ENCODE results near the gene EREG.

EREG gene

DNA sequence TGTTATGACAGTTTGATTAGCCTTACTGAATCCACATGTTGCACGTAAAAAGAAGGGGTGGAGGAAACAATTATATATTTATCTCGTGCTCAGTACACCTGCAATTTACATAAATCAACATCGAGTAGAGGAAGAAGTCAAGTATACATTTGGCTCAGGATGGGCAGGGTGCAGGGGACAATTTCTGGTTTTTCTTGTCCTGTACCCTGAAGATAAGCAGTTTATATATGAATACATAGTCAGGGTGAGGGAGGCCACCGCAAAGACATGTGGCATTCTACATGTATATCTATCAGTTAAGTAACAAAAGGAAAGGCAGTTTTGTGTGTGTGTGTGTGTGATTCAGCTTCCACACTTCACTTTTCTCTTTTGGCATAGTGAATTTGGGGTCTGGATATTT, 11.1 kb upstream of the EREG start:
- no peak for DNase-seq

DNA sequence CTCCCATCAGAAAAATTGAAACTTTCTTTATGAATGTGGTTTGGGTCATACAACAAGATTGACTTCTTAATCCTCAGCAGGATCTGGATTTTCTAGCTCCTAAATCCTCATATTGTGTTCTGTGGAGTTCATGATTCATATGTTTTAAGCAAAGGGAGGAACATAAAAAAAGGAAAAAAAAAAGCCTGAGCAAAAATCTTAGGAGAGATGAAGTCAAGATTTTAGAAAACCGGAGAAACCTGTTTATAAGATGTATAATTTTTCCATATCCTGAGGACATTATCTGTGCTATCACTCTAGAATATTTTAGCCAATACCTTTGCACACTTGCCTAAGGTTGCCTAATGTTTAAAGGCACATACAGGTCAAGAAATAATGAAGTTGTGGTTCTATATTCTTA, 7.0 kb upstream of the EREG start:
- DNase-seq: no peak

DNA sequence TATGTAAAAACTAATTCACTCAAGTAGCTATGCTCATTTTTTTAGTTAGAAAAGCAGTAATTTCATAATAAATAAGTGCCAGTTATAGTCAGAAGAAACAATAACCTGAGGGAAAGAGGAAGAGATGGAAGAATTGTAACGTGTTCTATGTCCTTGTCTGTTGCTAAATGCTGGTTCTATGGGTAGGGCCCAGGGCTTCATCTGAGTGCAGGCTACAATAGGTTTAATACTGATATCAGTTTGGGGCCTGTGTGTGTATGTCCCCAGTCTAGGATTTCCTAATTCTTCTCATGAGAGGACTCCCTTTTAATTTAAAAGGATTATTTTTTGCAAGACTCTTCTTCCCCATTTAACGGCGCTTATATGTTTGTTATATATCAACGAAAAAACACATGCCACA, 3.3 kb upstream of the EREG start:
- DNase-seq: no peak

GRCh38 chr4:74362347-74362746, 2.6 kb upstream of the EREG start:
- no peak for DNase-seq

- no peak for DNase-seq
Measured at GRCh38 chr4:74364256-74364651, 691 bp upstream of the EREG start.

DNA sequence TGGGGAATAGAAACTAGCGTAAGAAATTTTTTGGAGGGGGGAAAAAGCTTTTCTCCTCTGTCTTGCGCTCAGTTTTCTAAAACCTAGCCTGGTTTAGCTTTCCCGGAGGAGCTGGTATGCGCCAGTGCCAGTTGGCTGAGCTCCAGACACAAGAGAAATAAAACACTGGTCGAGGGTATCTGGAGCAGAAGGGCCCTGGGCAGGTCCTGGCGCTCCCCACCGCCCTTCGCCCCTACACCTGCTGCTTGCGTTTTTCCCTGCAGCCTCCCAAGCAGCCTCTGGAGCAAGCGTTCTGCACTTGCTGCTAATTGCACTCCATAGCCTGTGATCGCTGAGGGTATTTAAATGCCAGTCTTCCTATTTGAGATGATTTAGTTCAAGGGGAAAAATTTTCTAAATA, 816 bp downstream of the EREG start:
- no peak for DNase-seq

GRCh38 chr4:74366367-74366911, 1.5 kb downstream of the EREG start:
- no peak for DNase-seq

- DNase-seq: no peak
Measured at GRCh38 chr4:74367656-74368290, 2.8 kb downstream of the EREG start.

- no peak for DNase-seq
Measured at GRCh38 chr4:74368596-74368995, 3.7 kb downstream of the EREG start.

GRCh38 chr4:74369855-74370254, 4.9 kb downstream of the EREG start:
- DNase-seq: no peak

DNA sequence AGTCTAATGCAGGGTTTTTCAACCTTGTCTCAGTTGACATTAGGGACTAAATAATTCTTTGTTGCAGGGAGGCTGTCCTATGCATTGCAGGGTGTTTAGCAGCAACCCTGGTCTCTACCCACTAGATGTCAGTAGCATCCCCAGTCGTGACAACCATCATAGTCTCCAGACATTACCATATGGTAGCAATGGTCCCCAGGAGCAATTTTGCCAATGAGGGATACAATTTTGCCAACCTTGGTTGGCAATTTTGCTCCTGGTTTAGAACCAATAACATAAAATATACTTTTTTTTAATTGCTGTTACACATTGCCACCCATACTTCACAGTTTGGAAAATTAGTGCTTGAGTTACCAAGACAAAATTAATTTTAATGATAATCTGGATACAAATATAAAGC, 6.0 kb downstream of the EREG start:
- DNase-seq: peak; percentile 46

DNA sequence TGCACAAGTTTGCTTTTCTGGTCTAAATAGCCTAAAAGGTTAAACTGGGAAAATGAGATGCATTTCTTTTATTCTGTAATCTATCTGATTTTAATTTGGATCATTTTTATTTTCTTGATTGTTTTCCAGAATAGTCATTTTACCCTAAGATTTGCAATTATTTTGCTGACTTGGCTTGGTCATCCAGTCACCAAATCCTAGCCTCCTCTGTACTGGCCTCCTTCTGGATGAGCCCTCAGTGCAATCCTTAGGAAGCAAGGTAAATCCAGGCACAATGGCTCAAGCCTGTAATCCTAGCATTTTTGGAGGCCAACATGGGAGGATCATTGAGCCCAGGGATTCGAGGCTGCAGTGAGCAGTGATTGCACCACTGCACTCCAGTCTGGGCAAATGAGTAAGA, 9.2 kb downstream of the EREG start:
- no peak for DNase-seq

- peak; percentile 56 for DNase-seq
Measured at GRCh38 chr4:74374561-74375327, 9.8 kb downstream of the EREG start.

DNA sequence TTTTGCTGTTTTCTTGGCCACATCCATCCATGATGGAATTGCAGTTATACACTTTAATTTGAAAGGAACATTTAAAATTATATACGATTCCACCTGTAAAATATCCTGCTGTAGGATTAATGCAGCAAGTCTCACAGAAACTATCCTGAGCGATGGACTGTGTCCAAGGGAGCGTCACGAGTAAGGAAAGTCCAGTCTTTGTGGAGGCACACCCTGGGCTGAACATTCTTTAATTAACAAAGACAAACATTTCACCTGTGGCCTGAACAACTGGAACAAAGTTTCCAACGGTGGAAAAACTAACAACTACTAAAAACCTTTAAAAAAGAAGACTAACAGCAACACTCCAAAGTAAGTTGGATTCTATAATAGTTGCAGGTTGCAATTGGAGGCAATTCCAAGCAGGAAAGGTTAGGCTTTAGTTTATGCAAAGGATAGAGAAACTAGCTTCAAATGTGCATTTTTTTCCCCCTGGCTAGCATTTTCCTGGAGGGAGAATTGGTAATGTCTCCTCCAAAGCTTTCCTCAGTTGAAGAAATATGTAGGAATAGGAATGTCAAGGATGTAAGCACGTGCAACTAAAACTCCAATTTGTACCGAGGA, 11.0 kb downstream of the EREG start:
- no peak for DNase-seq

- no peak for DNase-seq
Measured at GRCh38 chr4:74376888-74377483, 12.0 kb downstream of the EREG start.

DNA sequence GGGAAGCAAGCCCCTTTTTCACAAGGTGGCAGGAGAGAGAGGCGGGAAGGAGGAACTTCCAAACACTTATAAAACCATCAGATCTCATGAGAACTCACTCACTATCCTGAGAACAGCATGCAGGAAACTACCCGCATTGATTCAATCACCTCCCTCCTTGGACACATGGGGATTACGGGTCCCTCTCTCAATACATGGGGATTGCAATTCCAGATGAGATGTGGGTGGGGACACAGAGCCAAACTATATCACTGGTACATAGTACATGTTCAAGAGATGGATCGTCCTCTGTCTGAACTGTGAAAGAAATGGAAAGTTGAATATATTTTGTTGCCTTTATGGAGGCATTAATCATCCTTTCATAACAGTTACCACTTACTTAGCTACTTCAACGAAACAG, 12.8 kb downstream of the EREG start:
- DNase-seq: no peak

- DNase-seq: no peak
Measured at GRCh38 chr4:74378573-74378972, 13.6 kb downstream of the EREG start.

DNA sequence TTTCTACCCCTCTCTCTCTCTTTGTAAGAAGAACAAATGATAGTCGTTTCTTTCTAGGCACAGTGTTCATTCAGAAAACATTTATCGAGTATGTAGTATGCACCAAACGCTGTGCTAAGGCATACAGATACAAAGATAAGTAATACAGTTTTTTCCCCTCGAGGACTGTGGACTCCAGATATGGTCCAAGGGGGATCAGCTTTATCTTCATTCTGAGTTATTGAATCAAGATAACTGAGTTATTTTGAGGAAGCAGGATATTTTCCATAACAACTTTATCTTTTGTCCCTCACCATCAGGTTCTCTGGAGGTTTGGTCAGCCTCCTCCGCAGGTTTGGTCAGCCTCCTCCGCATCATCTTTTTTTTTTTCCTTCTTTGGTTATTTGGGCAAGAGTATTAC, 15.0 kb downstream of the EREG start:
- DNase-seq: no peak

GRCh38 chr4:74385386-74385785, 20.4 kb downstream of the EREG start:
- no peak for DNase-seq

DNA sequence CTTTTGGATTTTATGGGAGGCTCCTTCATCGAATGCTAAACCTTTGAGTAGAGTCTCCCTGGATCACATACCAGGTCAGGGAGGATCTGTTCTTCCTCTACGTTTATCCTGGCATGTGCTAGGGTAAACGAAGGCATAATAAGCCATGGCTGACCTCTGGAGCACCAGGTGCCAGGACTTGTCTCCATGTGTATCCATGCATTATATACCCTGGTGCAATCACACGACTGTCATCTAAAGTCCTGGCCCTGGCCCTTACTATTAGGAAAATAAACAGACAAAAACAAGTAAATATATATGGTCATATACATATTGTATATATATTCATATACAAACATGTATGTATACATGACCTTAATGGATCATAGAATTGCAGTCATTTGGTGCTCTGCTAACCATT, 21.2 kb downstream of the EREG start:
- no peak for DNase-seq

- no peak for DNase-seq
Measured at GRCh38 chr4:74387790-74388189, 22.8 kb downstream of the EREG start.

DNA sequence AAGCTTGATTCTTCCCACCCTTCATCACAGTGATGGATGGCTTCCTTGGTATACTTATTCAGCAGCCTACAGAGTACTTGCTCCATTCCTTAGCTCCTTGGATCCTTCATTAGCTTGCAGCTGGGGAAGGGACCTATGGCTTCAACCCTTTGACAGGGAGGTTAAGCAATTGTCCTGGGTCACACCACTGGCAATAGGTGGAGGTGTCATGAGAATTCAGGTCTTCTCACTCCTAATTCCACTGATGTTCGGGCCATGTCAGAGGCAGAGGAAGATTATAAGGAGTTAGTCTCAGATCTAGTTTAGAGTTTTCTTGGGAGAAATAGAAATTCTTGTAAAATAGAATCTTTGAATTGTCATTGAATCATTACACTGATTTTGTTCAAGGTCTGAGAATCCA, 24.5 kb downstream of the EREG start:
- no peak for DNase-seq

DNA sequence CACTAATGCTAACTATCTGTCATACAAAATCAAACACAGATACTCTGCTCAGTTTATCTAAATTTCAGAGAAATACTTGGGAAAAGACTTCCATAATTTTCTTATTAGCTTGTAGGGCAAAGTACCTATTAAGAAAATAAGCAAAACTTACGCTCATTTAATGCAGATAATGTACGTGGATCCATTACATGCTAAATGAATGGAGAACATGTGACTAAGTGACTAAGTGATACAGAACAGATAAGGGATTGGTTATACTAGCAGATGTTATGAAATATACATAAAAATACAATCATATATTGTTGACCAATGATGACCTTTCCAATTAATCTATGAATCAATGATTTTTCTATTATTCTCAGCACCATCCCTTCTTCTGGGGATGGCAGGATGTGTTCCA, 25.7 kb downstream of the EREG start:
- no peak for DNase-seq

DNA sequence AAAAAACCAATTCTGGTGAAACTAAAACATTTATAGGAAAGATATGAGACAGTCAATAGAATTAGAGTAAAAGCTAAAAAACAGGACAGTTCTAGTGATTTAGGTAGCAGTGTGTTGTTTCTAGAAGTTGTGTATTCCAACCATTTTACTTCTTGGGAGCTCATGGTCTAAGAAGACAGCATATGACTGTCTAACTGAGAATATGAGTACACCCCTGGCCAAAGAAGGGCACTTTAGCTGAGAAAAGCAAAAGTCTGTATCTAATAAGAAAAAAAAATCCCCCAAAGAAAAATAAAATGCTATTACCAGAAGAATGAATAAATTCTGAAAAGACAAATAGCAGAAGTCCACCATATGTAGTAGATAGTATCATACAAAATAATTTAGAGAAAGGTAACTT, 26.4 kb downstream of the EREG start:
- no peak for DNase-seq
